ENCODE data around the gene TMPRSS3.

GRCh38 chr21:42373196-42373907, 22.5 kb downstream of the TMPRSS3 start:
- TF ChIP-seq CTCF (IDR thresholded peaks at IDR 0.05) (no peak), POLR2A (IDR thresholded peaks at IDR 0.05) (no peak), POLR2AphosphoS5 (IDR thresholded peaks at IDR 0.05) (no peak)
